Breast epithelium (tissue), 4 donors: ENCODE measurements around the gene BACE2. TPM values are rescaled to one million over a fixed set of nuclear protein-coding genes. Genes with fewer than 3 reads are reported as not detected.
"Not testable (repeated sequence)": the region's sequence is repeated elsewhere in the genome, so short reads cannot be mapped to it uniquely, and the experiment has no call there.

Source experiments
- DNase-seq, 2 donors: peaks; one replicate each; pipeline ENCODE4 v3.0.0-alpha.2; 2019; ENCODE audit warnings: low spot score in 2 of 2
- H3K27ac ChIP-seq, 2 donors: fragments of 200-600 bp; sonication (generic) in 1 of 2; one replicate each; pipeline ENCODE4 v1.5.1; 2016 to 2019; ENCODE audit warnings: mild to moderate bottlenecking in 1 of 2
- H3K27me3 ChIP-seq, 2 donors: fragments of 200-600 bp; sonication (generic) in 1 of 2; one replicate each; pipeline versions ENCODE4 v1.5.1 to v1.6.0; 2017 to 2019; ENCODE audit warnings: control low read depth in 1 of 2, mild to moderate bottlenecking in 1 of 2
- H3K36me3 ChIP-seq: fragments of 200-600 bp; one replicate; pipeline ENCODE4 v1.5.1; 2019
- H3K4me1 ChIP-seq, 2 donors: fragments of 200-600 bp; sonication (generic); one replicate each; pipeline ENCODE4 v1.5.1; 2016 to 2019; ENCODE audit warnings: control low read depth in 1 of 2
- H3K4me3 ChIP-seq, 3 donors: fragments of 200-600 bp; sonication (generic); 1 replicate in 2 of 3; 2 replicates in 1 of 3; pipeline ENCODE4 v1.5.1; 2016 to 2019; ENCODE audit warnings: mild to moderate bottlenecking in 3 of 3, moderate library complexity in 2 of 3
- H3K9me3 ChIP-seq, 2 donors: fragments of 200-600 bp; sonication (generic) in 1 of 2; one replicate each; pipeline ENCODE4 v1.5.1; 2016 to 2019; ENCODE audit warnings: control low read depth in 1 of 2
- CTCF ChIP-seq, 3 donors: fragments of 450-650 bp; IDR thresholded peaks; one replicate each; pipeline ENCODE4 v1.5.1; 2016 to 2017; ENCODE audit warnings: antibody characterized with exemption in 3 of 3, mild to moderate bottlenecking in 3 of 3, moderate library complexity in 3 of 3
- POLR2A ChIP-seq: fragments of 450-650 bp; IDR thresholded peaks from one replicate; pipeline ENCODE4 v1.6.1; 2016; ENCODE audit warnings: antibody characterized with exemption, mild to moderate bottlenecking, moderate library complexity
- POLR2AphosphoS5 ChIP-seq, 3 donors: sonication (generic); formaldehyde crosslinking; IDR thresholded peaks; one replicate each; pipeline ENCODE4 v1.6.1; 2017; ENCODE audit warnings: antibody characterized with exemption in 3 of 3
- intact Hi-C: fragments of 100-400 bp; cut with DNase I; formaldehyde crosslinking; loops from one replicate; pipeline ENCODE4 v1.15.1; 2023; ENCODE audit warnings: low total_unique reads
- total RNA-seq, 3 donors: library from RNA; depleted of rRNA; stranded (reverse); fragments of >200 nt; gene quantifications; one replicate each; pipeline ENCODE4 v1.1.0, GENCODE V29; 2016

Gene BACE2
- total RNA-seq, 3 donors from 2014 or later = 26.9 to 94.4 (median 67.5) TPM

GRCh38 chr21:41235201-41235600 is 67.2 kb downstream of the BACE2 start:
- no peak overlapping the region for H3K4me3 ChIP-seq
- no peaks in the 10 kb centered on the region for H3K9me3 ChIP-seq
- H3K27me3 ChIP-seq = no peaks in the 10 kb centered on the region
- intact Hi-C loops = no loop called here
- no peaks in the 10 kb centered on the region for H3K4me1 ChIP-seq
- no peak overlapping the region for H3K27ac ChIP-seq
- H3K36me3 ChIP-seq = no peaks in the 10 kb centered on the region
- TF ChIP-seq CTCF (IDR thresholded peaks at IDR 0.05) (no peak), POLR2AphosphoS5 (IDR thresholded peaks at IDR 0.05) (no peak), POLR2A (no peak)
- DNase-seq = no peak

GRCh38 chr21:41236352-41236973 is 68.5 kb downstream of the BACE2 start:
- H3K4me3 ChIP-seq = no peak overlapping the region
- H3K36me3 ChIP-seq = no peaks in the 10 kb centered on the region
- no peaks in the 10 kb centered on the region for H3K27me3 ChIP-seq
- intact Hi-C loops = no loop called here
- no peaks in the 10 kb centered on the region for H3K4me1 ChIP-seq
- no peaks in the 10 kb centered on the region for H3K9me3 ChIP-seq
- no peak for DNase-seq
- TF ChIP-seq POLR2AphosphoS5 (IDR thresholded peaks at IDR 0.05) (no peak), POLR2A (no peak), CTCF (IDR thresholded peaks at IDR 0.05) (no peak)
- H3K27ac ChIP-seq = no peak overlapping the region

- H3K4me3 ChIP-seq, H3K9me3 ChIP-seq, H3K27me3 ChIP-seq, H3K4me1 ChIP-seq, DNase-seq, intact Hi-C loops, H3K36me3 ChIP-seq, H3K27ac ChIP-seq: not testable (repeated sequence)
These were observed 70.3 kb downstream of the BACE2 start for GRCh38 chr21:41238081-41238796.

- DNase-seq = no peak
- no peaks in the 10 kb centered on the region for H3K9me3 ChIP-seq
- no peaks in the 10 kb centered on the region for H3K27me3 ChIP-seq
- H3K4me1 ChIP-seq = no peaks in the 10 kb centered on the region
- intact Hi-C loops = no loop called here
- no peak for TF ChIP-seq CTCF (IDR thresholded peaks at IDR 0.05)
- no peak for TF ChIP-seq POLR2A
- TF ChIP-seq POLR2AphosphoS5 (IDR thresholded peaks at IDR 0.05) = no peak
- H3K4me3 ChIP-seq = no peak overlapping the region
- no peaks in the 10 kb centered on the region for H3K36me3 ChIP-seq
- no peak overlapping the region for H3K27ac ChIP-seq
These were observed 72.1 kb downstream of the BACE2 start for GRCh38 chr21:41240040-41240439.

GRCh38 chr21:41241341-41241740 is 73.4 kb downstream of the BACE2 start:
- DNase-seq = no peak
- no peak overlapping the region for H3K27ac ChIP-seq
- intact Hi-C loops = no loop called here

More at GRCh38 chr21:41241341-41241740, 73.4 kb downstream of the BACE2 start:
- Histone ChIP-seq H3K4me3 (no peak overlapping the region), H3K4me1 (no peaks in the 10 kb centered on the region), H3K9me3 (no peaks in the 10 kb centered on the region), H3K27me3 (no peaks in the 10 kb centered on the region), H3K36me3 (no peaks in the 10 kb centered on the region)
- no peak for TF ChIP-seq POLR2A
- no peak for TF ChIP-seq CTCF (IDR thresholded peaks at IDR 0.05)
- no peak for TF ChIP-seq POLR2AphosphoS5 (IDR thresholded peaks at IDR 0.05)
